ENCODE data around the gene MAPT.

GRCh38 chr17:45999900-46000290, 105.5 kb downstream of the MAPT start:
- TF ChIP-seq CTCF (IDR thresholded peaks at IDR 0.05) (no peak), POLR2A (IDR thresholded peaks at IDR 0.05) (no peak), POLR2AphosphoS5 (IDR thresholded peaks at IDR 0.05; ENCODE audit: insufficient read depth in 1 of 2, low read depth in 1 of 2) (no peak)
